NCI-H1105 treated with DMSO at 0.1 percent for 48 hours (cell line): ENCODE measurements around the gene ZNF277.

ENCODE experiments used
- DNase-seq: peaks from one replicate; lab custom pipeline; 2025; lab: John Stamatoyannopoulos, UW

ZNF277 gene, protein sequence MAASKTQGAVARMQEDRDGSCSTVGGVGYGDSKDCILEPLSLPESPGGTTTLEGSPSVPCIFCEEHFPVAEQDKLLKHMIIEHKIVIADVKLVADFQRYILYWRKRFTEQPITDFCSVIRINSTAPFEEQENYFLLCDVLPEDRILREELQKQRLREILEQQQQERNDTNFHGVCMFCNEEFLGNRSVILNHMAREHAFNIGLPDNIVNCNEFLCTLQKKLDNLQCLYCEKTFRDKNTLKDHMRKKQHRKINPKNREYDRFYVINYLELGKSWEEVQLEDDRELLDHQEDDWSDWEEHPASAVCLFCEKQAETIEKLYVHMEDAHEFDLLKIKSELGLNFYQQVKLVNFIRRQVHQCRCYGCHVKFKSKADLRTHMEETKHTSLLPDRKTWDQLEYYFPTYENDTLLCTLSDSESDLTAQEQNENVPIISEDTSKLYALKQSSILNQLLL

DNA sequence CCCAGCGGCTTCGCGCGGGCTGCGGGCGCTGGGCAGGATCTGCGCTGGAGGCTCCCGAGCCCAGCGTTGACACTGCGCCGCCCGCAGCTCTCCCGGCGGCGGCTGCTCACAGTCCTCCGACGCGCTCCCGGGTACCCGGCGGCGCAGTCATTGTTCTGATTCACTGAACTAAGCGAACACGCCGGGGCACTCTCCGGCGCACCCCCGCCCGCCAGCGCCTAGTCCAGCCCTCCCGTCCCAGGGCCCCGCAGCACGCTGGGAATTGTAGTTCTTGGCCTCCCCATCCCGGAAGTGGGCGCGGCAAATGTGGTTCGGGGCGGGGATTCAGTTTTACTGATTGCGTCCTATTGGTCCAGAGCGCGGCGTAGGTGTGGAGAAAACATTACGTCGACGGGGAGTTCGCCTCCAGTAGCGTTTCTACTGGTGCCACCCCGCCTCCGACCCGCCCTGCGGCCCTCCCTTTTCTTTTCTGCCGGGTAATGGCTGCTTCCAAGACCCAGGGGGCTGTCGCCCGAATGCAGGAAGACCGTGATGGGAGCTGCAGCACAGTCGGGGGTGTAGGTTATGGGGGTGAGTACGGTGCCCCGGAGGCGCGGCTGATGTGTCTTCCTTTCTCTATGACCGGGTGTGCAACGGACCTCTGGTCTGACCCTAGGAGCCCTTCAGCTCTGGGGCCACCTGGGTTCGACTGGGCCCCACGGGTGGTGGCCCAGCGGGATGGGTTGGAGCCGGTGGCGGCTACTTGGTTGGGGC lies at the start of gene ZNF277, which contains the start of gene DOCK4:
Gene ZNF277 (plus strand): TSS at position 458 of the 753 bp plus-strand sequence. CDS start 22 bp downstream, at position 480.
Gene DOCK4 (minus strand): TSS at position 162 of the 753 bp plus-strand sequence. CDS start 261 bp downstream, outside the sequence.
- DNase-seq: peak; percentile 99

DNA sequence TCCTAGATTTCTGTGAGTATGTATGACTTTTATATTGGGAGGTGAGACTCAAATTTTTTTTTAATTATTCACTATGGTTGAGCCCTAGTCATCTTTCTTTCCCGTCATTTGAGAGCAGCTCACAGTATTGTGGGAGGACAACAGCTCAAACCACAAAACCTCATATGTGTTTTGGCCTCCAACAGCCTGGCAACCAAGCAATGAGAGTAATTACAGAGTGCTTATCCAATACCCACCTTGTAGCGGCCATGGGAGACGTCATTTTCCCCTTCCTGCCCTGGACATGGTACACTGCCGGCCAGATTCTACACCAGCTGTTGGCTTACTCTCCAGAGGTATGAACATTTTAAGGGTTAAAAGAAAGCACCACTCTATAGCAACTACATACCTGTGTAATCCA lies 49.4 kb upstream of the ZNF277 start:
- no peak for DNase-seq

DNA sequence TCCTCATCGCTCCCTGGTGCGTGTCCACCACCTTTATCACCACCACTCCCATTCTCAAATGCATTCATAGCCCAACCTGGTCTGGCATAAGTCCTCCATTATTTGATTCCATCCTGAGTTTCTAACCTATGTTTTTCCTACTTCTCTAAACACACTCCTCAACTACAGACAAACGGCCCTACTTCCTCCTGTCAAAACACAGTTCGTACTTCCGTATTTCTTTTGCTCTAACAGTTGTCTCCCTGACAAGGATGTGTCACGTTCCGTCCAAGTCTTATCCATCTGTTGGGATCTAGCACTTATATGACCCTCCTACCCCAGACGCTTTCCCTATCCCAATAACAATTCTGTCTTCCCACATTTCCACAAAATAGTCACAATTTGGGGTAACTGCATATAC lies 47.1 kb upstream of the ZNF277 start:
- no peak for DNase-seq

DNA sequence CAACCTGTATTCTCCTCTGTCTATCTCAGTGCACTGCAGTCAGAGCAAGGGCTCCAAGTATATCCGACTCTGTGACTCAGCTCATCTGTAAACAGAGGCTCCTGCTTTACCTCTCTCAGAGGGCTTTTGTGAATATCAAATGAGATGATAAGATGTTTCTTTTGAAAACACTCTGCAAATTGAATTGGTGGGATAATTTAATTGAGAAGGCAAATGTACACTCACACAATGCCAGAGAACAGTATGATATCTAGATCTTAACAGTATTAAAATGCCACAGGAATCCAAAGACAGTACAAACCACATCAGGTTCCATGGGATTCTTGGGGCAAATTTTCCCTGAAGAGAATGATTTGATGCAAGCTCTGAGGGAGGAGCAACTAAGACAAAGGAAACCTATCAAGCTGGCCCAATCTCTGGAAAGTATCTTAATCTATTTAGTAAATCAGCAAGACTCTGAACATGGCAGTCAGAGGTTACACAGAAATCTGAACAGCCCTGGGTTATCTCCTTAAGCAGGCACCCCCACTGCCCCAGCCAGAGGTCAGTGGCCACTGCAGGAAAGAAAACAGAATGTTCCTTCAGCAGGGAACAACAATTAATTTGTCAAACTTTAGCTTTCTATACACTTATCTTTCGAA lies 46.2 kb upstream of the ZNF277 start:
- DNase-seq: no peak

DNA sequence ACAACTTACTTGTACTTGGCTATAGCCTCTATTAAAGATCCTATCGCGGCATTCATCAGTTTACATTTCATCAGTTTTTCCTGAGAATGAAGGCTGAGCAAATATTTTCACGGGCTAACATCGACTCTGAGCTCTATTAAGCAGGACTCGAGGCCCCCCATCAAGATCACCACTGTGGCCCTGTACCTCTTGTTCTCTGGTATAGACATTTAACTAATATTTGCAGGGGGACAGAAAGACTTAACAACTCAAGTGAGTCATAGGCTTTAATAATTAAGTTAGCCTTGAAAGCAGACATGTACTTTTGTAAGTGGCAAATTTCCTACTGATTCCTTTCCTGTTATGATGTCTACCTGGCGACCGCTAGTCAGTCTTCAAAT lies 45.7 kb upstream of the ZNF277 start:
- DNase-seq: no peak

DNA sequence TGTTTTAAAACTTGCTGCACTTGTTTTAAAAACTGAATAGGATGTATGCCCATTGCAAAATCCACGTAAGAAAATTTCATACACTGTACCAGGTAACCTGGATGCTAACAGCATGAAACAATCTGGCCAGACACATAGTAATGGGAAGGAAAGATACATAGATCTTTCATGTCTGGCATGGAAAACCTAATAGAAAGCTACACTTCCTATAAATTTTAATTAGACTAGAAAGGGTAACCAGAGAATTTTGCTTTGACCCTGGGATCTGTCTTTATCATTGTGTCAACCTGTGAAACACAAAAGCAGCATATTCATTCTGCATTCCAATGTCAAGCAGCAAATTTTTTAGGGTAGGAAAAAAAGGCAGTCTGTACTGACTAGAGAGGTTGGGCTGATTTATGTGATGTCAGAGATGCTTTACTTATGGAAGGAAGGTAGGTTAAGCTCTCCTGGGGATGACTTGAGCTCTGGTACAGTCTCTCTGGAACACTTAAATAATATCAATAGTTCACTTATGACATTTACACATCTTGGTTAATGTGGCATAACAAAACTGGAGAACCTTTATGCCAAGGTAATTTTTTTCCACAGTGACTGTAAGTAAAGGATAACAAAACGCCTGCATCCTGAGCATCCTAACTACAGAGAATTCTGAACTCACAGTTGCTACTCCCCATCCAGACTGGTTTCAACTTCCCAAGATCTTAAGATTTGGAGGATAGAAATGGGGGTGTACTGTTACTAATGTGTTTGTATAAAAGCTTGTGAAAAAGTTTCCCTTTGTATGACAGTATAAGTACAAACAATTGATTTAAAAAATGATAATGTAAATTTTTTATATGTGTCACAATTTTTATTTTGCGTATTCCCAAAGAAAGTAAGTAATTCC lies 45.0 kb upstream of the ZNF277 start:
- DNase-seq: no peak

DNA sequence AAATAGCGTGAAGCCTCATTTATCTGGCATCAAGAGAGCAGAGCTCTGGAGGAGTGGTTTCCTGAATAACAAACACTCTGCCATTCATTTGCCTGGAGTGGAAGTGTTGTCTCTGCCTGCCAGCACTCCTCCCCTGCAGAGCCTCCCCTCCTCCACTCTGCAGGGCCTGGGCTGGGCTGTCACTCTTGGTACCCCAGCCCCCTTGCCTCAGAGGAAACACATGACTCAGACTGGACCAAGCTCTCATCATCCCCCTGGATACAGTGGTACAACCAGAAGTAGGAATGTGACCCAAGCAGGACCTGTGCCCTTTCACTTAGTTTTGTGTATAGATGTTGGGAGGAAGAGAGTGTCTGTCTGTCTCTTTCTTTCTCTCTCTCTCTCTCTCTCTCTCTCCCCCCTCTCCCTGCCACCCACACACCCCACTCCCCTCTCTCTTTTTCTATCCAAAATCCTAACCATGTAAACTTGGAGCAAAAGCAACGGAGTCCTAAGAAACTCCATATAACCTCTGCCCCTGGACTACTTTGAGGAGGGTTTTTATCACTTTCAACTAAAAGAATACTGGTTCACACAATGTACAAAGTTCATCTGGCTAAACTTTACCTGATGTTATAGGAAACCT lies 44.2 kb upstream of the ZNF277 start:
- peak; percentile 65 for DNase-seq

DNA sequence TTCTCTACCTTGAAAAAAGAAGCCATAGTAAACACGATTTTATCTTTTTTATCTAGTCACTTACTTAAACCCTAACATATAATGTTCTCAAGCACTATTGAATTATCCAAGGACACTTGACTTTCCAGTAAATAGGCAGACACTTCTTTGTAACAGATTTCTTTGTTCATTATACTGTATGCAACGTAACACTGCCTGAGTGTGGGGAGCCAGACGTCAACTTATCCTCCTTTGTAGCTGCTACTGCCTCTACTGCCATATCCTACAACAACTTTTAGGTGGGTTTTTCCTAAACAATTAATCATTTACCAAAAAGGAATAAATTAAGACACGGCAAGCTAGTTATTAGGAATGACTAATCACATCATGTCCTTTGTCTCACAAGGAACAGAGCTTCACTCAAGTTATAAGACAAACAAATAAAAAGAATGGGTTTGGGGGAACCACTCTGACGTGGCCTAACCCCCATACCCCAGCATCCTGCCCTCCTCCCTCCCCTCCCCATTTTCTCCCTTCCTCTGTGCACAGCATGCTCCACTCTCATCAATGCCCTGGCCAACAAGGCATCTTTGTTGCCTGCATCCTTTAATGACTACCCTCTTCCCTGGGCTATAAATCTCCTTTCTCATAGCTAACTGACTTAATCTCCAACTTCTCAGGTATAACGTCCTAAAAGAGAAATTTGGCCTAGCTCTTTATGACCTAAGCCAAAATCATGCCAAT lies 43.5 kb upstream of the ZNF277 start:
- DNase-seq: peak; percentile 27

DNA sequence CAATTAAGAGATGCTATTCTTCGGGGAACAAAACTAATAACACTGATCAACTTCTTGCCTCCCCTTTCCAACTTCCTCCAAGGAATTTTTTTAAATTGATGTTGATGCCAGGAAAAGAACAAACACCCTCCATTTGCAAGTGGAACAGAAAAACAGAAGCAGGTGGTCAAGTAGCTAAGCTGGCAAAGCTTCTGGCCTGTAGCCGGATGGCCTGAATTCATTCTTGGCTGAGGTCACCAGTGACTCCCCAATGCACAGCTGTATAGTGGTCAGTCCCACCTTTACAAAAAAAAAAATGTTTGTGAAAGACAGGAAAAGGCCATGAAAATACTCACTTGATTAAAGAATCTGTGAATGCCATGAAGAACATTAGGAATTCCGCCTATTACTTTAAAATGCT lies 39.3 kb upstream of the ZNF277 start:
- no peak for DNase-seq

DNA sequence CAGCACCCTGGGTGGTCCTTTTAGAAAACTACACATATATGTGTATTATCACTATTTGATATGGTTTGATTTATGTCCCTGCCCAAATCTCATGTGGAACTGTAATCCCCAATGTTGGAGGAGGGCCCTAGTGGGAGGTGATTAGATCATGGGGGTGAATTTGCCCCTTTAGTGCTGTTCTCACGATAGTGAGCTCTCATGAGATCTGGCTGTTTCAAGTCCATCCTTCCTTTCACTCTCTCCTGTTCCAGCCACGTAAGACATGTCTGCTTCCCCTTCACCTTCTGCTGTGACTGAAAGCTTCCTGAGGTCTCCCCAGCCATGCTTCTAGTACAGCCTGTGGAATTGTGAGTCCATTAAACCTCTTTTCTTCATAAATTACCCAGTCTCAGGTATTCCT lies 37.6 kb upstream of the ZNF277 start:
- no peak for DNase-seq

DNA sequence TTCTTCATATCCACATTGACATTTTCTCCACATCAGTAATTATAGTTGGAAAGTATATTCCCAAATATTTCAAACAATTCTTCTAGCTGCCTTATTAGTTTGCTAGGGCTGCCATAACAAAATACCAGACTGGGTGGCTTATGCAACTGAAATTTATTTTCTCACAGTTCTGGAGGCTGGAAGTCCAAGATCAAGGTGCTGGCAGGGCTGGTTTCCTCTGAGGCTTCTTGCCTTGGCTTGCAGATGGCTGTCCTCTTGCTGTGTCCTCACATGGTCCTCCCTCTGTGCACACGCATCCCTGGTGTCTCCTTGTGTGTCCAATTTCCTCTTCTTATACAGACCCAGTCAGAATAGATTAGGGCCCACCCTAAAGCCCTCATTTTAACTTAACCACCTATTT lies 34.8 kb upstream of the ZNF277 start:
- DNase-seq: no peak

DNA sequence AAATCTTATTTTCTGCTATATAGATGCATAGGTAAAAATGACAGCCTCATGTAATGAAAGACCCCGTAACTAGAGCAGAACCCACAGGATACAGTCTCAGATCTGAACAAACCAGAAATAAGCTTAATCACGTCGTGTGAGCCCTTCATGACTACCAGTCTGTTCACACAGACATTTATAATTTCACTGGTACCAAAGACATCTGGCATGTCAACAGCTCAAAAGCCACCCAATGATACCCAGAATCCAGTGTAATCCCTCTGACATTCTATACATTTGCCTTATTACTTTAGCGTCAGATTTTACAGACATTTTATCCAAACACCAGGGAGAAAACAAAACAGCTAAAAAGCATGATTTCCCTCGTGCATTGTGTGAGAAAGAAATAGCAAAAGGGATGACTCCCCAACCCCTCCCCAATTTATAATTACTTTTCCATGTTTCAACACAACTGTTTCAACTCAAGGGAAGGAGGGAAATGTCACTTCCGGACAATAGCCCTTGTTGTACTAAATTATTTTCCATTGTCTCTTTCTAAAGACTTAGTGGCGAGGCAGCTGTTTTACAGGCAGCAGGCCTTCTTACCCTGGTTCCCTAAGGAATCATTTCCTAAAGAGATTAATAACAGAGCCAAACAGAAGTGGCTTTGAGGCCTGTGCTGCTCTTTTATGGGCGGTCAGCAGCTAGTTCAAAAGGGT lies 33.5 kb upstream of the ZNF277 start:
- DNase-seq: peak; percentile 11

DNA sequence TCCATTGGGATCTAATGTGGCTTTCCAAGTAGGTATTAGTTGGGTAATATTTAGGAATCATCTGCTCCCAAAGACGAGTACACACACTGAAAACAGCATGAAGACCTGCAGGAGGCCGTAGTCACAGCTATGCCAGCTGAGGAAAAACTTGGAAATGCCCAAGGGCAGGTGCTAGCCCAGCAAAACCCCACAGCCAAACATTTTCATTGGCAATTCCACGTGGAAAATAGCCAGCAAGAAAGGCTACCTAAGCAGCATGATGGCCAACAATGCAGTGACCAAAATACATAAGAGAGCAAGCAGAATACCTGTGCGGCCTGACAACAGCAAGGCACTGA lies 33.0 kb upstream of the ZNF277 start:
- DNase-seq: no peak

DNA sequence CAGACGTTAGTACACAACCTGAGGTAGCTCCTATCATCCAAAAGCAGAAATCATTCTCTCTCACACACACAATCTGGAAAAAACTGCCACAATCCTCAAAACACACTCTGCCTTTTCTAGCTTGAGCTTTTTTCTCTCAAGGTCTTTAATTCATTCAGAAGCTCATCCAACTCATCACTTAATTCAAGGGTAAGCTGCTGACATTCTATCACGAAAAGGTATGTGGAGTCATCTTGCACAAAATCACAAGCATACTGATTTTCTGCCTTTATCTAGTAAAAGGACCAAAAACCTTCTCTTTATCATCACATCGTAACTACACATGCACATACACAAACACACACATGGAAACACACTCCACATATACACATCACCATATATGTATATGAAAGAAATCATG lies 32.3 kb upstream of the ZNF277 start:
- DNase-seq: no peak

DNA sequence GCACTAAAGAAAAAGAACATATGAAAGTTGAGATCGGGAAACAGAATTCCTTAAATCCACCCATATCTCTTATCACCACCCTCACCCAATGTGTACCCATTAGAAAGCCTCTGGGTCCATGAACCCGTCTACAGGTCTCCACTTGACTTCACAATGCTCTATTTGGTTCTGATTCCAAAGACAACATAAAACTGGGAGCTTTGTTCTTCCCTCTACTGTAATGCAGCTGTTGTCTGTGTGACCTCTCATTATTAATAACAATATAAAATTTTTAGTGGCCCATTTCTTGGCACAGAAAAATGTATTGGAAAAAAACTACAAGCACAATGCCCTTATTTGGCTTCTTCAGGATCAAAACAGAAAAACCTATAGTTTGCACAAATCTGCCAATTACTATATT lies 30.3 kb upstream of the ZNF277 start:
- no peak for DNase-seq

DNA sequence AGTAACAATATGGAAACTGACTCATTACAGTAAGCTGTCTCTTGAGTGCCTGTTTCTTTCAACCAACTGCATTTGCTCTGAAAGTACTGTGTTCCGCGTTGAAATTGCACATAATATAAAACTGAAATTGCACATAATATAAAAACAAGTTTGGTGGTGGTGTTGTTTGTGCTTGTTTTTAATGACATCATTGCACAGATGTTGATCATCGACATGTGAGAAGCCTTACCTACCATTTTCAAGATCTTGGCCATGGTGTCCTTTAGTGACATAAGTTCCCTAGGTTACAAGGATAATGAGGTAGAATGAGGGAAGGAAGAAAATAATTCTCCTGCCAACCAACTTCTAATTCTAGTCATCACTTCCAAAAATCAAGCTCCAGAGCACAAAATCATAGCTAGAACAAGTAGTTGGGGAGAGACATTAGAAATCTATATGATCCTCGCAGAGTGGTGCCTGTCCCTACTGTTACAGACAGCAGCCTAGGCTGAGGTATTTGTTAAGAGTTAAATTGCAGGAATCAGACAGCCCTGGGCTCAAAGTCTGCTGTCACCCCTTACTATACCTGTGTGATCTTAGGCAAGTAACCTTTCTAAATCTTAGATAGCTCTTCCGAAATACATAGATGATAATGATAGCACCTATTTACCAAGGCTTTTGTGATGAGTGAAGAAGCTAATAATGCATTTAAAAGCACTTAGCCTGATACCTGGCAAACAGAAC lies 29.6 kb upstream of the ZNF277 start:
- peak; percentile 22 for DNase-seq

DNA sequence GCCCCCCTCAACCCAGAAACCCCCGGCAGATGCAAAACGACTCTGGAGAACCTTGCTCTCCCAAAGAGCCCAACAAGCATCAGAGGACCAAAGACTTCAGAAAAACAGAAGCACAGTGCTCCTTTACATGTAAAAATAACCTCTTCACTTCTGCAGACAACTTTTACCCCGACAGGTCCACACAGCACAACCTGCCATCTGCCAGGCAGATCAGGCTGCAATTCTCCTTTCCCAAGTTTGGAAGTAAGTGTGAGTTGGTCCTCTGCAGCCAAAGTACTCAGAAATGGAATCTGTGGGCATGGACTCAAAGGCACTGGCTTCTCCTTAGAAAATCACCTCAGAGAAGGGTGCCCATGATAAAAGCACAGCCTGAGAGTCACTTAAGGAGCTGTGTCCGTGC lies 26.3 kb upstream of the ZNF277 start:
- no peak for DNase-seq

DNA sequence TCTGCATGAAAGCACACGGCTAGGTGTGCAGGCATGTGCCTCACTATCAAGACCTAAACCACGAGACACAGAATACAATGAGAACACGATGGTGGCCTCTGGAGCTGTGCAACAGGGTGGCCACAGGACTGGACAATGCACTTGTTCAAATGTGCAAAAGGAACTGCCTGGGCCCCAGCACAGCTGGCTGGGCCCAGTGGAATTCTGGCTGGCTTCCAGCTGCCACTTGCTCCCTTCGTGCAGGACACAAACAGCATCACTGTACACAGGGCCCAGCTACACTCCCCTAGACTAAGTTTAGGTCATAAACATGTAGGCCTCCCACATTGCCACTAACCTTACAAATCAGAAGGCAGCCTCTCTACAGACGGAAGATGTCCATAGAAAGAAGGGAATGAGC lies 23.7 kb upstream of the ZNF277 start:
- no peak for DNase-seq

DNA sequence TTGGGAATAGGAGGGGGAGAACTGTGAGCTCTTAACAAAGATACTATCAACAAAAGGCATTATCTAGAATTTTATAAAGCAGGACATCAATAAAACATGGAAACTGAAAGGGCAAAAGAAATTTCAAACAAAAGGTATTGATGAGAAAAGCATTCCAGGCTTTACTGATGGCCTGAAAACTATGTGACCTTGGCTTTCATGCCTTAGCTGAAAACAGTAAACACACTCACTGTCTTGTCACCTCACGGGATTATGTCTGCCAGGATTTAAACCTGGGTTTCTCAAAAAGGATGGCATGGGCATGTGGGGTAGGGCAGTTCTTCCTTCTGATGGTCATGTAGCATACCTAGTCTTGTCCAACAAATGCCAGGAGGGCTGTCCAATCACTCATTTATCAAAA lies 23.2 kb upstream of the ZNF277 start:
- DNase-seq: no peak
